Mesothelial cell of epicardium (in vitro differentiated cells): ENCODE data around the gene TTN. TPM values are rescaled to one million over a fixed set of nuclear protein-coding genes. Genes with fewer than 3 reads are reported as not detected.

Experiments used
- DNase-seq, 2 experiments: peaks; one replicate each; pipeline ENCODE4 v3.0.0; 2021; ENCODE audit warnings: low spot score in 2 of 2; ENCODE audit not compliant: unreplicated experiment in 2 of 2
- H3K27ac Mint-ChIP-seq: 2 replicates; pipeline ENCODE4 v1.8.0; 2021; ENCODE audit warnings: mixed read lengths
- H3K27me3 Mint-ChIP-seq: 2 replicates; pipeline ENCODE4 v1.8.0; 2021; ENCODE audit warnings: low read depth, mixed read lengths
- H3K36me3 Mint-ChIP-seq: 2 replicates; pipeline ENCODE4 v1.8.0; 2021; ENCODE audit warnings: mixed read lengths
- H3K4me1 Mint-ChIP-seq: 2 replicates; pipeline ENCODE4 v1.8.0; 2021; ENCODE audit warnings: mixed read lengths
- H3K4me3 Mint-ChIP-seq: 2 replicates; pipeline ENCODE4 v1.8.0; 2021; ENCODE audit warnings: mild to moderate bottlenecking, moderate library complexity, mixed read lengths
- H3K9me3 Mint-ChIP-seq: 2 replicates; pipeline ENCODE4 v1.8.0; 2021; ENCODE audit warnings: mixed read lengths
- total RNA-seq: library from RNA; stranded (reverse); gene quantifications from 3 replicates; pipeline ENCODE4 v1.2.1, GENCODE V29; 2021
- TF ChIP-seq, protein P1 (sequence below): fragments of 200-600 bp; sonication (generic); IDR thresholded peaks from one replicate; pipeline ENCODE4 v1.5.0; 2021; ENCODE audit warnings: antibody characterized with exemption; ENCODE audit not compliant: unreplicated experiment

Gene TTN
- total RNA-seq, 1 donor from 2014 or later, result 1.2 TPM

DNA sequence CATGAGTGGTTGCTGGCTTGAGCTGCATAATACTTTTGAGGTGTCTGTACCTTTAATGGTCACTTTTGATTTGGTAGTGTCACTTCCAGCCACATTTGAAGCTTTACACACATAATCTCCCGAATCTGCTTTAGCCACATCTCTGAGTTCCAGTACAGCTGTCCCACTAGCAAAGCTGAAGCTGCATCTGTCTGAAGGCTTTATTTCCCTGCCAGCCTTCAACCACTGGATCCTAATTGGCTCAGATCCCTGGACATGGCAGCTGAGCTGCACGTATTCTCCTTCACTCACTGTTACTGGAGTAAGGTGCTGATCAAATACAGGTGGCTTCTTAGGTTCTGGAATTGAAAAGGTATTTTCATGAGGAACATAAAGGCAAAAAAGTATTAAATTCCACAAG, 99.7 kb downstream of the TTN start:
- Mint-ChIP-seq H3K9me3 (no peaks in the 10 kb centered on the region), H3K27me3 (no peaks in the 10 kb centered on the region), H3K4me3 (no peak overlapping the region), H3K4me1 (peaks cover 5% of the 10 kb centered on the region), H3K27ac (no peak overlapping the region), H3K36me3 (no peaks in the 10 kb centered on the region)
- TF ChIP-seq, protein P1, sequence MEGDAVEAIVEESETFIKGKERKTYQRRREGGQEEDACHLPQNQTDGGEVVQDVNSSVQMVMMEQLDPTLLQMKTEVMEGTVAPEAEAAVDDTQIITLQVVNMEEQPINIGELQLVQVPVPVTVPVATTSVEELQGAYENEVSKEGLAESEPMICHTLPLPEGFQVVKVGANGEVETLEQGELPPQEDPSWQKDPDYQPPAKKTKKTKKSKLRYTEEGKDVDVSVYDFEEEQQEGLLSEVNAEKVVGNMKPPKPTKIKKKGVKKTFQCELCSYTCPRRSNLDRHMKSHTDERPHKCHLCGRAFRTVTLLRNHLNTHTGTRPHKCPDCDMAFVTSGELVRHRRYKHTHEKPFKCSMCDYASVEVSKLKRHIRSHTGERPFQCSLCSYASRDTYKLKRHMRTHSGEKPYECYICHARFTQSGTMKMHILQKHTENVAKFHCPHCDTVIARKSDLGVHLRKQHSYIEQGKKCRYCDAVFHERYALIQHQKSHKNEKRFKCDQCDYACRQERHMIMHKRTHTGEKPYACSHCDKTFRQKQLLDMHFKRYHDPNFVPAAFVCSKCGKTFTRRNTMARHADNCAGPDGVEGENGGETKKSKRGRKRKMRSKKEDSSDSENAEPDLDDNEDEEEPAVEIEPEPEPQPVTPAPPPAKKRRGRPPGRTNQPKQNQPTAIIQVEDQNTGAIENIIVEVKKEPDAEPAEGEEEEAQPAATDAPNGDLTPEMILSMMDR, result no peak
- no peak for DNase-seq

DNA sequence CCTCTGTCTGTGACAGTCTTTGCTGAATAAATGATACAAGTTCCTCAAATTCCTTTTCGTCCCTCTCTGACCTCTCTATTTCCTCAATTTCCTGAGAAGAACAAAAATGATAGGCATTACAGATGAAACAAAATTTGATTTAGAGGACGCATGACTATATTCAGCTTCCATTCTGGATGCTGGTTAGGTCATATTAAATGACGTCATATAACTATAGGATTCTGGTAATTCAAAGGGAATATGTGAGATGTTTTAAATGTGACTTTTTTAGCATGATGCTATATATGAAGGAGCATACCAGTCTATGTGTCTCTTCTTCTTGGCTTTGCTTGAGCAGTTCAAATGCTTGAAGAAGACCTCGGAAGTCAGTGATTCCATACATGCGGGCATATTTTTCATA, 102.3 kb downstream of the TTN start:
- H3K4me3 Mint-ChIP-seq, result no peak overlapping the region
- no peak overlapping the region for H3K27ac Mint-ChIP-seq
- TF ChIP-seq, protein P1, result no peak
- no peak for DNase-seq
- H3K4me1 Mint-ChIP-seq, result peaks cover 5% of the 10 kb centered on the region
- H3K27me3 Mint-ChIP-seq, result peaks cover 6% of the 10 kb centered on the region
- H3K9me3 Mint-ChIP-seq, result no peaks in the 10 kb centered on the region
- no peaks in the 10 kb centered on the region for H3K36me3 Mint-ChIP-seq

DNA sequence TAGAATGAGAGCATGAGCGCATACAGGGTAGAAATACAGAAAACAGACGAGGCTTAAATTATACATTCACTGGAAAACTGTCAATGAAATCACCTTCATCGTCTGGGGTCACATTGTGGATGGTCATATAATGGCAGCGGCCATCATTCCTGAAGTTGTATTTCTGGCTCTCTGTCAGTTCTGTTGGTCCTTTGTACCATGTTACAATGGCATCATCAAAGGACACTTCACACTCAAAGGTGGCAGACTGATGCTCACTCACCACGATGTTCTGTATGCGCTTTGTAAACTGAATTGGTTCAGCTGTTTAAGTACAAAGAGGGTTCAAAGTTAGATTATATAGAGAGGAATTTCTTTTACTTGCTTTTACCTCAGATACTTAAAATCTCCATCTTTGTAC, 104.9 kb downstream of the TTN start:
- H3K36me3 Mint-ChIP-seq, result no peaks in the 10 kb centered on the region
- H3K27me3 Mint-ChIP-seq, result peaks cover 6% of the 10 kb centered on the region

DNA sequence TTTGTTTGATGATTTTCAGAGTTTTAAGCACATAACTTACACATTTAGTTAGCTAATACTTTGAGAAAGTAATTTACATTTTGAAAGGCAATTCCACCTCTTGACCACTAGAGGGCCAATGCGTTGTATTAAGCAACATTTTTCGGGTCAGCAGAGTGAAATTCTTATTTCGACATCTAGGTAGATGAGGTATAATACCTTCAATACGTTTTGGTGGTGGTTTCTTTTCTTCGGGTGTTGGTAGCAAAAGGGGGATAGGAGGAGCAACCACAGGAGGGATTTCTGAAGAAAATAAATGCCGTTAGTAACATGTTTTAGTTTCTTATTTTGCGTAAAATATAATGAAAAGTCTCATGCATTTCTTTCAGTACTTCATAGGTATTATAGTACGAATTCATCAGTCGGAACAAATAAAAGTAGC, 106.3 kb downstream of the TTN start:
- H3K27me3 Mint-ChIP-seq, result peaks cover 6% of the 10 kb centered on the region
- H3K4me3 Mint-ChIP-seq, result no peak overlapping the region
- no peaks in the 10 kb centered on the region for H3K9me3 Mint-ChIP-seq
- H3K27ac Mint-ChIP-seq, result no peak overlapping the region
- no peaks in the 10 kb centered on the region for H3K36me3 Mint-ChIP-seq
- no peak for DNase-seq
- no peaks in the 10 kb centered on the region for H3K4me1 Mint-ChIP-seq
- TF ChIP-seq, protein P1, result peak; percentile 86

More for the DNA sequence above, 104.9 kb downstream of the TTN start:
- no peak overlapping the region for H3K27ac Mint-ChIP-seq
- no peaks in the 10 kb centered on the region for H3K4me1 Mint-ChIP-seq
- no peak overlapping the region for H3K4me3 Mint-ChIP-seq
- H3K9me3 Mint-ChIP-seq, result no peaks in the 10 kb centered on the region
- TF ChIP-seq, protein P1, result no peak
- DNase-seq, result no peak

DNA sequence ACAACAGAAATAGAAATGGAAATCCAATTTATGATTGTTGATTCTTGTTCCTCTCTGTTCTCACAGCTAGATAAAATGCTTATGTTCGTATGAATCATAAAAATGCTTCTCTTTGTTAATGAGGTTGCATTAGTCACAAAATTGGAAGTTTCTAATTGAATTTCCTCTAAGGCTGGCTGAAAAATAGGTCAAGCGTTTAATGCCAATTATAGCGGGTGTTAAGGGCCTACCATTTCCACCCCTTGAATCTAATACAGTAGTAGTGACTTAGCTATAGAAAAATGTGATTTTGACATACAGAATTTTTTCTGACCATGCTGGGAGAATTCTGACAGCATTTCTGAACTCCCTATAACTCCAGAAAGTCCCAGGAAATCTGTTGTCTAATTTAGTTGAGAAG, 107.1 kb downstream of the TTN start:
- Mint-ChIP-seq H3K27ac (no peak overlapping the region), H3K4me3 (no peak overlapping the region), H3K4me1 (no peaks in the 10 kb centered on the region), H3K36me3 (no peaks in the 10 kb centered on the region), H3K9me3 (no peaks in the 10 kb centered on the region), H3K27me3 (peaks cover 6% of the 10 kb centered on the region)
- TF ChIP-seq, protein P1, result no peak
- DNase-seq, result no peak

DNA sequence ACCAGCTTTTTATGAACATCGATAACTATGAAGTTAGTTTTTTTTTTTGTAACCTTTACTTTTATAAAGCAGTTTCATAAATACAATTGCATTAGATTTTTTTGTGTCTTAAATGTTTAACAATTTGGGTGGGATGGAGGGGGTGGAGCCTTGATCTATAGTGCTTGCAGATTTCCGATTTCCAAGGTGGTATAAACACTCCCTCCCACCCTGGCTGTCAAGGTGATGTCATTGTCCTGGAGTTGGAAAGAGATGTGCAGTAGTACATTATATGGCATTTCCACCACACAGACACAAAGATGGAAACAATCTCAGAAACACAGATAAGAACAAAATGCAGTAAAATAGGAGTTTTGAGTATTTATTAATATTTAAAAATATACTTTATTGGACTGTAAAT, 114.4 kb downstream of the TTN start:
- H3K4me1 Mint-ChIP-seq, result no peaks in the 10 kb centered on the region
- H3K27ac Mint-ChIP-seq, result no peak overlapping the region
- no peak for DNase-seq
- no peaks in the 10 kb centered on the region for H3K36me3 Mint-ChIP-seq
- H3K4me3 Mint-ChIP-seq, result no peak overlapping the region
- TF ChIP-seq, protein P1, result no peak
- H3K27me3 Mint-ChIP-seq, result peaks cover 2% of the 10 kb centered on the region
- no peaks in the 10 kb centered on the region for H3K9me3 Mint-ChIP-seq
